Measurements from ENCODE around the gene CDKN2A.

Gene CDKN2A

GRCh38 chr9:21985964-21986667, 8.1 kb downstream of the CDKN2A start:
- in situ Hi-C loops (cut with HindIII; ENCODE audit: low sequenced_read_pairs): no loop called here
- no peak for DNase-seq (ENCODE audit: low read depth)
- TF ChIP-seq, protein P1, sequence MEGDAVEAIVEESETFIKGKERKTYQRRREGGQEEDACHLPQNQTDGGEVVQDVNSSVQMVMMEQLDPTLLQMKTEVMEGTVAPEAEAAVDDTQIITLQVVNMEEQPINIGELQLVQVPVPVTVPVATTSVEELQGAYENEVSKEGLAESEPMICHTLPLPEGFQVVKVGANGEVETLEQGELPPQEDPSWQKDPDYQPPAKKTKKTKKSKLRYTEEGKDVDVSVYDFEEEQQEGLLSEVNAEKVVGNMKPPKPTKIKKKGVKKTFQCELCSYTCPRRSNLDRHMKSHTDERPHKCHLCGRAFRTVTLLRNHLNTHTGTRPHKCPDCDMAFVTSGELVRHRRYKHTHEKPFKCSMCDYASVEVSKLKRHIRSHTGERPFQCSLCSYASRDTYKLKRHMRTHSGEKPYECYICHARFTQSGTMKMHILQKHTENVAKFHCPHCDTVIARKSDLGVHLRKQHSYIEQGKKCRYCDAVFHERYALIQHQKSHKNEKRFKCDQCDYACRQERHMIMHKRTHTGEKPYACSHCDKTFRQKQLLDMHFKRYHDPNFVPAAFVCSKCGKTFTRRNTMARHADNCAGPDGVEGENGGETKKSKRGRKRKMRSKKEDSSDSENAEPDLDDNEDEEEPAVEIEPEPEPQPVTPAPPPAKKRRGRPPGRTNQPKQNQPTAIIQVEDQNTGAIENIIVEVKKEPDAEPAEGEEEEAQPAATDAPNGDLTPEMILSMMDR (IDR thresholded peaks at IDR 0.05; ENCODE audit: low read depth, low read length, missing control alignments): no peak
- no peak overlapping the region for H3K4me3 ChIP-seq (ENCODE audit: low read depth, low read length)

- no peak for DNase-seq (ENCODE audit: low read depth)
- no peak overlapping the region for H3K4me3 ChIP-seq (ENCODE audit: low read depth, low read length)
- in situ Hi-C loops (cut with HindIII; ENCODE audit: low sequenced_read_pairs): no loop called here
- TF ChIP-seq, protein P1 (IDR thresholded peaks at IDR 0.05; ENCODE audit: low read depth, low read length, missing control alignments): no peak
Observed at GRCh38 chr9:21984101-21984500, 10.1 kb downstream of the CDKN2A start.

DNA sequence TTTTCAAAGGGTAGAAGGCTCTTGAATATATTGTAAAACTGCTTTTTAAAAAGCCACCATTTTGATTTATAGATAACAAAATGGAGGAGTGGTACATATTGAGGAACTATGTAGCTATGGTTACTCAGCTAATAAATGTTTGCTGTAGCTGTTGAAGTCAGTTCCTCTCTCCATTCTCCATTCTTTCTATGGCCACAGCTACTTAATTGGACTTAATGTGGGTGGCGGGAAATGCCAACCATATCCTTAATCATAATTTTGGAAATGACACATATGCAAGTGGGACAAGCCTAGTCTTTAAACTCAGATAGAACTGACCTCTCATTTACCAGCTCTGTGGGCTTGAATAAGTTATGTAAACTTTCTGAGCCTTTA, 10.6 kb downstream of the CDKN2A start:
- no peak overlapping the region for H3K4me3 ChIP-seq (ENCODE audit: low read depth, low read length)
- no peak for DNase-seq (ENCODE audit: low read depth)
- in situ Hi-C loops (cut with HindIII; ENCODE audit: low sequenced_read_pairs): no loop called here
- TF ChIP-seq, protein P1 (IDR thresholded peaks at IDR 0.05; ENCODE audit: low read depth, low read length, missing control alignments): no peak

DNA sequence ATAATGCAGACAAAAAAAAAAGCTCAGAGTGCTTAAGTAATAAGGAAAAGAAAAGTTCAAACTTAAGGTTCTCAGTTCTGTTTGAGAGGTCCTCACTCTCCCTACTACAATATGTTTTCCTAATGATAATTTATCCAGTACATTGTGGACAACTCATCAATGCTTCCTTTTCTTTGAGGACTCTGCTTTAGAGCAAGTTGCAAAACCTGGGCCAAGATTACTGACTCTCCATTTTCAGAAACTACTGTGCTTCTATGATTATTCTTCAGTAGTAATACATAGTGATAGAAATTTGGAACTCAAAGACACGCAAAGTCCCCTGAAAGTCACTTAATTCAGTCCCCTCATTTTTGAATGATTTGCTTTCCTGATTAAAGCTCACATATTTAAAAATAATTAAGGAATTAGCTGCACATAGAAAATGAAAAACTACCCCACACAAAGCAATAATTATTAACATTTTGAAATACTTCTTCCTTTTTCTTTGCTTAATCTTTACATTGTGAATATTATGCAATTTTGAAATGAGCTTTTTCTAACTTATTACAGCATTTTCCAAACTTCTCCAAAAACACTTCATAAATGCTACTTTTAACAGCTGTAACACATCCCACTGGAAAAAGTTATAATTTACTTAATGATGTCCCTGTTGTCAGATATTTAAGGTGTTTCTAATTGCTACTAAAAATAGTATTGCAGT, 11.2 kb downstream of the CDKN2A start:
- TF ChIP-seq, protein P1 (IDR thresholded peaks at IDR 0.05; ENCODE audit: low read depth, low read length, missing control alignments): no peak
- H3K4me3 ChIP-seq (ENCODE audit: low read depth, low read length): no peak overlapping the region
- no peak for DNase-seq (ENCODE audit: low read depth)
- in situ Hi-C loops (cut with HindIII; ENCODE audit: low sequenced_read_pairs): no loop called here

- no peak for DNase-seq (ENCODE audit: low read depth)
- no peak overlapping the region for H3K4me3 ChIP-seq (ENCODE audit: low read depth, low read length)
- TF ChIP-seq, protein P1 (IDR thresholded peaks at IDR 0.05; ENCODE audit: low read depth, low read length, missing control alignments): no peak
- in situ Hi-C loops (cut with HindIII; ENCODE audit: low sequenced_read_pairs): no loop called here
Observed at GRCh38 chr9:21982391-21982790, 11.8 kb downstream of the CDKN2A start.

DNA sequence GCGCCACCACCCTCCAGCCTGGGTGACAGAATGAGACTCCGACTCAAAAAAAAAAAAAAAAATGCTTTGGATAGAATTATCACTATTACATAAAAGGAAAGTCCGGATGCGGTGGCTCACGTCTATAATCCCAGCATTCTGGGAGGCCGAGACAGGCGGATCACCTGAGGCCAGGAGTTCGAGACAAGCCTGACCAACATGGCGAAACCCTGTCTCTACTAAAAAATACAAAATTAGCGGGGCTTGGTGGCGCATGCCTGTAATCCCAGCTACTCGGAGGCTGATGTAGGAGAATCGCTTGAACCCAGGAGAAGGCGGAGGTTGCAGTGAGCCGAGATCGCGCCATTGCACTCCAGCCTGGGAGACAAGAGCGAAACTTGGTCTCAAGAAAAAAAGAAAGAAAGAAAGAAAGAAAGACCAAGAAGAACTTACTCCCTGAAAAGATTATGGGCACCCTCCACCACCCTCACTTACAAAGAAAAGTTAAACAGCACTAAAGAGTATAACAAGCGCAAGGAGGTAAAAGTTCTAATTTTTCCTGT, 17.8 kb downstream of the CDKN2A start:
- TF ChIP-seq, protein P1 (IDR thresholded peaks at IDR 0.05; ENCODE audit: low read depth, low read length, missing control alignments): no peak
- in situ Hi-C loops (cut with HindIII; ENCODE audit: low sequenced_read_pairs): no loop called here
- H3K4me3 ChIP-seq (ENCODE audit: low read depth, low read length): no peak overlapping the region
- DNase-seq (ENCODE audit: low read depth): no peak
